Femur (tissue), 1 donor: ENCODE measurements around the gene E2F4.
A peak's percentile ranks its signal among the peaks of the same experiment; 100 is the strongest.

Experiments
- DNase-seq: peaks from one replicate; pipeline ENCODE4 v3.0.0-alpha.2; 2017

The E2F4 gene

GRCh38 chr16:67157892-67158635 is 33.9 kb upstream of the E2F4 start:
- no peak for DNase-seq

GRCh38 chr16:67158637-67159600 is 33.0 kb upstream of the E2F4 start:
- no peak for DNase-seq

- no peak for DNase-seq
Measured at GRCh38 chr16:67161595-67162058, 30.3 kb upstream of the E2F4 start.

- DNase-seq, result no peak
Measured at GRCh38 chr16:67162506-67163163, 29.3 kb upstream of the E2F4 start.

GRCh38 chr16:67163164-67163998 is 28.6 kb upstream of the E2F4 start:
- DNase-seq, result peak; percentile 34

- peak; percentile 33 for DNase-seq
Measured at GRCh38 chr16:67163999-67164558, 27.9 kb upstream of the E2F4 start.

- peak; percentile 29 for DNase-seq
Measured at GRCh38 chr16:67164599-67165061, 27.3 kb upstream of the E2F4 start, which contains the start of gene HSF4. Gene HSF4 (plus strand): TSS chr16:67164745. CDS start chr16:67164812, 67 bp downstream.

GRCh38 chr16:67165121-67166078 is 26.6 kb upstream of the E2F4 start:
- no peak for DNase-seq

GRCh38 chr16:67166110-67166547 is 25.8 kb upstream of the E2F4 start:
- no peak for DNase-seq

- no peak for DNase-seq
Measured at GRCh38 chr16:67166598-67167168, 25.3 kb upstream of the E2F4 start.

GRCh38 chr16:67167588-67167987 is 24.4 kb upstream of the E2F4 start:
- no peak for DNase-seq

- DNase-seq, result no peak
Measured at GRCh38 chr16:67169011-67169451, 22.9 kb upstream of the E2F4 start.

- peak; percentile 34 for DNase-seq
Measured at GRCh38 chr16:67169642-67170167, 22.2 kb upstream of the E2F4 start.

GRCh38 chr16:67170168-67170948 is 21.6 kb upstream of the E2F4 start, which contains the start of gene NOL3:
Gene NOL3 (plus strand): TSS chr16:67170538.
- peak; percentile 77 for DNase-seq

- DNase-seq, result no peak
Measured at GRCh38 chr16:67170949-67171649, 20.9 kb upstream of the E2F4 start.

GRCh38 chr16:67173323-67173722 is 18.6 kb upstream of the E2F4 start:
- DNase-seq, result no peak

- DNase-seq, result peak; percentile 84
Measured at GRCh38 chr16:67173808-67174705, 17.9 kb upstream of the E2F4 start.
